Vagina (tissue), 2 donors: ENCODE measurements around the gene PCDHGA1.

Experiments
- POLR2A ChIP-seq, 2 donors: fragments of 450-650 bp; IDR thresholded peaks; one replicate each; pipeline ENCODE4 v1.6.1; 2017; ENCODE audit warnings: antibody characterized with exemption in 2 of 2, mild to moderate bottlenecking in 2 of 2, moderate library complexity in 2 of 2
- TF ChIP-seq, protein P1 (sequence below), 3 experiments: fragments of 450-650 bp in 2 of 3; fragments of 200-600 bp in 1 of 3; sonication (generic) in 1 of 3; IDR thresholded peaks; one replicate each; pipeline ENCODE4 v1.5.1; 2017 to 2019; ENCODE audit warnings: antibody characterized with exemption in 3 of 3, mild to moderate bottlenecking in 2 of 3, moderate library complexity in 2 of 3

DNA sequence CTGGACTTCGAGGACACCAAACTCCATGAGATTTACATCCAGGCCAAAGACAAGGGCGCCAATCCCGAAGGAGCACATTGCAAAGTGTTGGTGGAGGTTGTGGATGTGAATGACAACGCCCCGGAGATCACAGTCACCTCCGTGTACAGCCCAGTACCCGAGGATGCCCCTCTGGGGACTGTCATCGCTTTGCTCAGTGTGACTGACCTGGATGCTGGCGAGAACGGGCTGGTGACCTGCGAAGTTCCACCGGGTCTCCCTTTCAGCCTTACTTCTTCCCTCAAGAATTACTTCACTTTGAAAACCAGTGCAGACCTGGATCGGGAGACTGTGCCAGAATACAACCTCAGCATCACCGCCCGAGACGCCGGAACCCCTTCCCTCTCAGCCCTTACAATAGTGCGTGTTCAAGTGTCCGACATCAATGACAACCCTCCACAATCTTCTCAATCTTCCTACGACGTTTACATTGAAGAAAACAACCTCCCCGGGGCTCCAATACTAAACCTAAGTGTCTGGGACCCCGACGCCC, 146.8 kb downstream of the PCDHGA1 start:
- TF ChIP-seq, protein P1, sequence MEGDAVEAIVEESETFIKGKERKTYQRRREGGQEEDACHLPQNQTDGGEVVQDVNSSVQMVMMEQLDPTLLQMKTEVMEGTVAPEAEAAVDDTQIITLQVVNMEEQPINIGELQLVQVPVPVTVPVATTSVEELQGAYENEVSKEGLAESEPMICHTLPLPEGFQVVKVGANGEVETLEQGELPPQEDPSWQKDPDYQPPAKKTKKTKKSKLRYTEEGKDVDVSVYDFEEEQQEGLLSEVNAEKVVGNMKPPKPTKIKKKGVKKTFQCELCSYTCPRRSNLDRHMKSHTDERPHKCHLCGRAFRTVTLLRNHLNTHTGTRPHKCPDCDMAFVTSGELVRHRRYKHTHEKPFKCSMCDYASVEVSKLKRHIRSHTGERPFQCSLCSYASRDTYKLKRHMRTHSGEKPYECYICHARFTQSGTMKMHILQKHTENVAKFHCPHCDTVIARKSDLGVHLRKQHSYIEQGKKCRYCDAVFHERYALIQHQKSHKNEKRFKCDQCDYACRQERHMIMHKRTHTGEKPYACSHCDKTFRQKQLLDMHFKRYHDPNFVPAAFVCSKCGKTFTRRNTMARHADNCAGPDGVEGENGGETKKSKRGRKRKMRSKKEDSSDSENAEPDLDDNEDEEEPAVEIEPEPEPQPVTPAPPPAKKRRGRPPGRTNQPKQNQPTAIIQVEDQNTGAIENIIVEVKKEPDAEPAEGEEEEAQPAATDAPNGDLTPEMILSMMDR (IDR thresholded peaks at IDR 0.05): no peak
- no peak for TF ChIP-seq POLR2A (IDR thresholded peaks at IDR 0.05)
